AG04449 (cell line): ENCODE measurements around the gene CHCHD10.

Experiments
- CTCF ChIA-PET: fragments of 350-600 bp; formaldehyde crosslinking; extraction: SDS; loops from one replicate; lab custom pipeline; 2021; ENCODE audit warnings: antibody characterized with exemption; lab: Yijun Ruan, JAX
- POLR2A ChIA-PET: fragments of 400-600, 350-600 bp; formaldehyde crosslinking; extraction: SDS; loops from one replicate; lab custom pipeline; 2020; ENCODE audit warnings: antibody characterized with exemption, inconsistent platforms; lab: Yijun Ruan, JAX
- DNase-seq: peaks from one replicate; pipeline ENCODE4 v3.0.0-alpha.2; 2010; ENCODE audit warnings: low read depth, low spot score
- H3K4me3 ChIP-seq: 2 replicates; pipeline ENCODE4 v1.5.1; 2011; ENCODE audit warnings: low read depth, mild to moderate bottlenecking, control low read depth, low read length
- CTCF ChIP-seq: IDR thresholded peaks from one replicate; pipeline ENCODE4 v1.5.1; 2011; ENCODE audit warnings: mild to moderate bottlenecking, moderate library complexity, low read length, control low read depth, inconsistent platforms; ENCODE audit not compliant: insufficient read depth; ENCODE audit errors: missing control alignments

Gene CHCHD10

DNA sequence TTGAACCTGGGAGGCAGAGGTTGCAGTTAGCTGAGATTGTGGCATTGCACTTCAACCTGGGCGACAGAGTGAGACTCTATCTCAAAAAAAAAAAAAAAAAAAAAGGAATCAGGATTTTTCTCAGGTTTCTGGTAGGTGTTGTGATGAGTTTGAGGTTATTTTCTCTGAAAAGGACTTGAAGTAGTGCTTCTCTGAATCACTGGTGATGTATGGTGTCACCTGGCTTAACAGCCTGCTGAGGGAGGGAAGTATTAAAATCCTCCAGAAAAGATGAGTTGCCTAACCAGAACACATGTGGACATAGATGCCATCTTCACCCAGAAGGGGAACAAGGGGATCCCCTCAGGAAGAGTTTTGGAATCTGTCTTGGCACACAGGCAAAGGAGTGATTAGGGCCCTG is 39.1 kb upstream of the CHCHD10 start:
- H3K4me3 ChIP-seq = no peak overlapping the region
- POLR2A ChIA-PET = no interaction called here
- DNase-seq = no peak
- CTCF ChIA-PET = no interaction called here
- TF ChIP-seq CTCF = no peak

- no peak overlapping the region for H3K4me3 ChIP-seq
- ChIA-PET CTCF (interaction anchor here (1.6 kb wide), 1 partner anchor 45 kb away, joined by 6 read pairs; no protein-coding TSS in a partner anchor), POLR2A (no interaction called here)
- no peak for DNase-seq
- TF ChIP-seq CTCF = no peak
Observed at GRCh38 chr22:23804781-23805291, 37.1 kb upstream of the CHCHD10 start.

DNA sequence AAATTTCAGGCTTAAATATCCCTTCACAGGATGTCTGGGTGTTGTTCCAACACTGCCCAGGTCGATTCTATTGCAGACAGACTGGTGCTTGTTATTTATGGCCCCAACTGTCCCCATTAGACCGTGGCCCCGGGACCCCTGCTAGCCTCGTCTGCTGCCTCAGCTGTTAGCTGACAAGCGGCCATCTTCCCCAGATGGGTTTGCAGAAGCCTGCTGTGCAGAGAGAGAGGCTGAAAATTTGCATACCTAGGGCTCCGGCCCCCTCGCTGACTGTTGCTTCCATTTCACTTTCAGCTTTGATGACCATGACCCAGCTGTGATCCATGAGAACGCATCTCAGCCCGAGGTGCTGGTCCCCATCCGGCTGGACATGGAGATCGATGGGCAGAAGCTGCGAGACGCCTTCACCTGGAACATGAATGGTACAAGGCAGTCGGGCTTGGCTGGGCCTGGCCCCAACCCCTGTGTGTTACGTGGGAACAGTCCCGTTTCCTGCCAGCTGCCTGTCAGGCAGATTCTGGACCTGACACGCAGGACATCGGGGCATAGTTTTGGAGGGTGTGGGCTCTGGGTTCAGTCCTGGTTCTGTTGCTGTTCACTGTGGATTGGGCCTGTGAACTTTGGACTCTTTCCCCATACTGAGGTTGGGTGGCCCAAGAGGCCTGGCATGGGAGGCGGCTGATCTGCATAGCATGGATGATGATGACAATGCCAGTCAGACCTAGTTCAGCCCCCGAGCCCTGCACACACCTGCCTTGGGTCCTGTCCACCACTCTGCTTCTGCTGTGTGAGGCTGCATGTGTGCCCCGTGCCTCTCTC is 35.4 kb upstream of the CHCHD10 start:
- DNase-seq = no peak
- CTCF ChIA-PET = interaction anchor here (0.6 kb wide), 1 partner anchor 257 kb away, joined by 3 read pairs; no protein-coding TSS in a partner anchor
- H3K4me3 ChIP-seq = no peak overlapping the region
- no peak for TF ChIP-seq CTCF
- POLR2A ChIA-PET = no interaction called here

GRCh38 chr22:23801886-23802377 is 34.2 kb upstream of the CHCHD10 start:
- no peak for TF ChIP-seq CTCF
- POLR2A ChIA-PET = no interaction called here
- no peak for DNase-seq
- no peak overlapping the region for H3K4me3 ChIP-seq
- CTCF ChIA-PET = no interaction called here

GRCh38 chr22:23801238-23801821 is 33.6 kb upstream of the CHCHD10 start:
- CTCF ChIA-PET = no interaction called here
- DNase-seq = no peak

More at GRCh38 chr22:23801238-23801821, 33.6 kb upstream of the CHCHD10 start:
- POLR2A ChIA-PET = no interaction called here
- no peak overlapping the region for H3K4me3 ChIP-seq
- no peak for TF ChIP-seq CTCF
